HCT116 (cell line): ENCODE results near the gene TBC1D8. TPM values are rescaled to one million over a fixed set of nuclear protein-coding genes. Genes with fewer than 3 reads are reported as not detected.

Experiments used
- ATAC-seq: fragments of 200-7000 bp; cut with Tn5 transposase; 2 replicates; pipeline ENCODE4 v1.9.1; 2020; ENCODE audit warnings: mild to moderate bottlenecking, moderate library complexity
- BruUV-seq: library from RNA; stranded (reverse); fragments of 400-500 nt; replicated peaks from 2 replicates; lab custom pipeline; 2021; lab: Mats Ljungman, UMichigan
- CTCF ChIA-PET: fragments of 300-600 bp; sonication (Branson Sonifier 250); formaldehyde crosslinking; loops from one replicate; lab custom pipeline; 2021; ENCODE audit warnings: antibody characterized with exemption; lab: Charles Lee
- POLR2A ChIA-PET: fragments of 300-600, 350-600 bp; sonication (Branson Sonifier 250); formaldehyde crosslinking; loops from one replicate; lab custom pipeline; 2021; ENCODE audit warnings: antibody characterized with exemption; lab: Charles Lee
- RAD21 ChIA-PET, 2 experiments: fragments of 300-600 bp; sonication (Branson Sonifier 250); formaldehyde crosslinking; loops; one replicate each; lab custom pipeline; 2023; ENCODE audit warnings: low total read pairs in 2 of 2; ENCODE audit not compliant: uncharacterized antibody in 2 of 2, unreplicated experiment in 2 of 2, low non-redundant PET in 1 of 2; lab: Charles Lee
- DNase-seq: peaks from one replicate; pipeline ENCODE4 v3.0.0-alpha.2; 2010; ENCODE audit warnings: low read depth, low spot score
- H2AFZ ChIP-seq: fragments of 200-600 bp; shearing (Covaris generic), sonication (generic); 2 replicates; pipeline ENCODE4 v1.6.1; 2017; ENCODE audit warnings: low read depth, mixed run types, mixed read lengths, antibody characterized with exemption, low read length; ENCODE audit not compliant: poor library complexity, severe bottlenecking
- H3K27ac ChIP-seq: 2 replicates; pipeline ENCODE4 v1.5.1; 2012; ENCODE audit warnings: low read depth, low read length
- H3K27me3 ChIP-seq: fragments of 200-600 bp; sonication (generic); 2 replicates; pipeline ENCODE4 v1.6.1; 2016; ENCODE audit warnings: mixed run types, low read length, mixed read lengths; ENCODE audit not compliant: insufficient read depth
- H3K36me3 ChIP-seq, 2 experiments: fragments of 200-500 bp in 1 of 2; fragments of 200-600 bp in 1 of 2; sonication (Bioruptor generic) in 1 of 2; sonication (generic) in 1 of 2; 2 replicates each; pipeline versions ENCODE4 v1.5.1 to v1.6.1; 2014 to 2016; ENCODE audit warnings: low read length in 2 of 2, inconsistent platforms in 1 of 2, mixed read lengths in 1 of 2, mixed run types in 1 of 2; ENCODE audit not compliant: insufficient read depth in 2 of 2, control insufficient read depth in 1 of 2
- H3K4me1 ChIP-seq, 2 experiments: fragments of 200-600 bp in 1 of 2; sonication (generic) in 1 of 2; 2 replicates each; pipeline versions ENCODE4 v1.5.1 to v1.6.1; 2012 to 2017; ENCODE audit warnings: low read length in 2 of 2, inconsistent platforms in 1 of 2, mild to moderate bottlenecking in 1 of 2, mixed read lengths in 1 of 2, mixed run types in 1 of 2, moderate library complexity in 1 of 2; ENCODE audit not compliant: insufficient read depth in 2 of 2, control insufficient read depth in 1 of 2
- H3K4me2 ChIP-seq: fragments of 200-600 bp; sonication (generic); 2 replicates; pipeline ENCODE4 v1.6.1; 2017; ENCODE audit warnings: mixed run types, low read length, mixed read lengths
- H3K4me3 ChIP-seq, 2 experiments: fragments of 200-600 bp in 1 of 2; sonication (generic) in 1 of 2; replicated peaks in 1 of 2; 2 replicates each; pipeline ENCODE4 v1.5.1; 2011 to 2016; ENCODE audit warnings: low read length in 2 of 2, control low read depth in 1 of 2, low read depth in 1 of 2, mild to moderate bottlenecking in 1 of 2, mixed read lengths in 1 of 2, mixed run types in 1 of 2
- H3K79me2 ChIP-seq: fragments of 200-600 bp; sonication (generic); 2 replicates; pipeline ENCODE4 v1.6.1; 2017; ENCODE audit warnings: mild to moderate bottlenecking, mixed run types, low read length, moderate library complexity, mixed read lengths; ENCODE audit not compliant: insufficient read depth
- H3K9ac ChIP-seq: fragments of 200-600 bp; sonication (generic); 2 replicates; pipeline ENCODE4 v1.6.1; 2016; ENCODE audit warnings: low read length, mixed read lengths
- H3K9me2 ChIP-seq: fragments of 200-600 bp; sonication (generic), shearing (Covaris generic); 2 replicates; pipeline ENCODE4 v1.6.1; 2017; ENCODE audit warnings: mixed run types, mild to moderate bottlenecking, moderate library complexity; ENCODE audit not compliant: insufficient read depth
- H3K9me3 ChIP-seq, 2 experiments: fragments of 200-500 bp in 1 of 2; fragments of 200-600 bp in 1 of 2; sonication (Bioruptor generic) in 1 of 2; sonication (generic) in 1 of 2; 2 replicates each; pipeline ENCODE4 v1.6.1; 2014 to 2017; ENCODE audit warnings: low read length in 2 of 2, mixed read lengths in 2 of 2, inconsistent platforms in 1 of 2, low read depth in 1 of 2, mild to moderate bottlenecking in 1 of 2, mixed run types in 1 of 2, moderate library complexity in 1 of 2; ENCODE audit not compliant: control insufficient read depth in 1 of 2, insufficient read depth in 1 of 2
- H4K20me1 ChIP-seq: fragments of 200-600 bp; sonication (generic), shearing (Covaris generic); 2 replicates; pipeline ENCODE4 v1.6.1; 2017; ENCODE audit warnings: mixed run types, mild to moderate bottlenecking, moderate library complexity; ENCODE audit not compliant: insufficient read depth
- CEBPB ChIP-seq: IDR thresholded peaks from 2 replicates; pipeline ENCODE4 v1.6.1; 2012; ENCODE audit warnings: low read depth
- ELF1 ChIP-seq: IDR thresholded peaks from 2 replicates; pipeline ENCODE4 v1.6.1; 2012; ENCODE audit warnings: low read depth, borderline replicate concordance
- EZH2 ChIP-seq: fragments of 200-600 bp; sonication (generic); IDR thresholded peaks from 2 replicates; pipeline ENCODE4 v1.6.1; 2017; ENCODE audit warnings: antibody characterized with exemption, mixed run types
- JUND ChIP-seq: IDR thresholded peaks from 2 replicates; pipeline ENCODE4 v1.6.1; 2012
- POLR2A ChIP-seq: IDR thresholded peaks from 2 replicates; pipeline ENCODE4 v1.7.0; 2011; ENCODE audit warnings: borderline replicate concordance; ENCODE audit not compliant: insufficient read depth, insufficient read length; ENCODE audit errors: extremely low read depth
- POLR2AphosphoS5 ChIP-seq: IDR thresholded peaks from 2 replicates; pipeline ENCODE4 v1.6.1; 2011; ENCODE audit warnings: mild to moderate bottlenecking, low read depth, low read length, moderate library complexity
- RAD21 ChIP-seq: IDR thresholded peaks from 2 replicates; pipeline ENCODE4 v1.6.1; 2012; ENCODE audit warnings: low read depth, mild to moderate bottlenecking
- SRF ChIP-seq: IDR thresholded peaks from 2 replicates; pipeline ENCODE4 v1.6.1; 2012; ENCODE audit warnings: low read depth
- TCF7L2 ChIP-seq: IDR thresholded peaks from 2 replicates; pipeline ENCODE4 v1.7.0; 2011; ENCODE audit warnings: borderline replicate concordance, inconsistent platforms; ENCODE audit not compliant: insufficient read depth, insufficient read length; ENCODE audit errors: extremely low read depth
- YY1 ChIP-seq: IDR thresholded peaks from 2 replicates; pipeline ENCODE4 v1.6.1; 2011; ENCODE audit warnings: low read length, low read depth, moderate library complexity, mild to moderate bottlenecking; ENCODE audit not compliant: insufficient replicate concordance; ENCODE audit errors: extremely low read depth
- ZNF274 ChIP-seq: fragments of 200-500 bp; sonication (Bioruptor generic); IDR thresholded peaks from 2 replicates; pipeline ENCODE4 v1.6.1; 2014; ENCODE audit warnings: mild to moderate bottlenecking, low read depth, low read length, inconsistent platforms
- intact Hi-C: fragments of 100-400 bp; cut with micrococcal nuclease; formaldehyde crosslinking; loops from 2 replicates; pipeline ENCODE4 v1.10.0; 2022
- total RNA-seq: library from RNA; stranded (reverse); gene quantifications from one replicate; pipeline ENCODE4 v1.2.1, GENCODE V29; 2021; ENCODE audit not compliant: unreplicated experiment
- TF ChIP-seq, protein P1 (sequence below): IDR thresholded peaks from 2 replicates; pipeline ENCODE4 v1.6.1; 2012; ENCODE audit warnings: low read depth
- TF ChIP-seq, protein P2 (sequence below), 3 experiments: fragments of 200-600 bp in 1 of 3; sonication (generic) in 1 of 3; IDR thresholded peaks in 2 of 3; conservative IDR thresholded peaks in 1 of 3; 2 replicates each; pipeline ENCODE4 v1.5.1; 2012 to 2017; ENCODE audit warnings: low read depth in 2 of 3, low read length in 2 of 3, antibody characterized with exemption in 1 of 3, borderline replicate concordance in 1 of 3, control low read depth in 1 of 3, mild to moderate bottlenecking in 1 of 3, mixed read lengths in 1 of 3, mixed run types in 1 of 3, moderate library complexity in 1 of 3; ENCODE audit not compliant: insufficient read depth in 1 of 3
- TF ChIP-seq, protein P3 (sequence below): IDR thresholded peaks from 2 replicates; pipeline ENCODE4 v1.6.1; 2012
- TF ChIP-seq, protein P4 (sequence below): IDR thresholded peaks from 2 replicates; pipeline ENCODE4 v1.6.1; 2012

The TBC1D8 gene
- total RNA-seq, 1 experiment from 2014 or later, result 44.0 TPM

DNA sequence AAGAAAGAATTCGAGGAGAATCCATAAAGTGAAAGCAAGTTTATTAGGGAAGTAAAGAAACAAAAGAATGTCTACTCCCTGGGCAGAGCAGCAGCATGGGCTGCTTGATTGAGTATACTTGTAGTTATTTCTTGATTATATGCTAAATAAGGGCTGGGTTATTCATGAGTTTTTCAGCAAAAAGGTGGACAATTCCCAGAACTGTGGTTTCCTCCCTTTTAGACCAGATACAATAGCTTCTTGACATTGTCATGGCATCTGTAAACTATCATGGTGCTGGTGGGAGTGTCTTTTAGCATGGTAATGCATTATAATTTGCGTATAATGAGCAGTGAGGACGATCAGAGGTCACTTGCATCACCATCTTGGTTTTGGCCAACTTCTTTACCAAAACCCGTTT is 25.6 kb upstream of the TBC1D8 start:
- ChIA-PET POLR2A (no interaction called here), CTCF (no interaction called here)
- no peak for DNase-seq
- TF ChIP-seq CEBPB, result no peak
- TF ChIP-seq, all 23 proteins: peak for 0
- ATAC-seq, result no peak
- Histone ChIP-seq H3K9me3 (peaks cover 3 to 4% of the 10 kb centered on the region in 2 experiments; a peak in 1 of 4 replicates), H3K9ac (no peak overlapping the region), H3K4me1 (no peaks in the 10 kb centered on the region), H3K36me3 (0 out of 4 replicates have a peak, but pooled peaks cover 0 to 2% of the 10 kb centered on the region in 2 experiments), H3K27ac (no peak overlapping the region), H3K79me2 (no peaks in the 10 kb centered on the region), H4K20me1 (no peaks in the 10 kb centered on the region), H3K27me3 (no peaks in the 10 kb centered on the region), H3K4me3 (no peak overlapping the region), H3K4me2 (no peak overlapping the region), H3K9me2 (no peaks in the 10 kb centered on the region), H2AFZ (no peak overlapping the region)
- intact Hi-C loops, result no loop called here
- RAD21 ChIA-PET, result no interaction called here
- no TSS peak for BruUV-seq

DNA sequence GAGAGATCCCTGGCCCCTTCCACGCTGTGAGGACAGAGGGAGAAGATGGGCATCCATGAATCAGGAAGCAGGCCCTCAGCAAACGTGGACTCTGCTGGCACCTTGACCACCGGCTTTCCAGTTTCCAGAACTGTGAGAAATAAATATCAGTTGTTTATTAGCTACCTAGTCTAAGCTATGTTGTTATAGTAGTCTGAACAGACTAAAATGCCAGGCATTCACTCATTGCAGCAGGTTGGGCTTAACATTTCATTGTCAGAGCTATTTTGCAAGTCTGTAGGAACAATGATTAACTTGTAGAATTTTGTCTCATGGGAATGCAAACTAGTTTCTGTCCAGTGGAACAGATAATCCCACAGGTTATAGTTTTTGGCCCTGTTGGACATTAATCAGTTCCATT is 24.8 kb upstream of the TBC1D8 start:
- no peak for ATAC-seq
- peaks cover 3 to 4% of the 10 kb centered on the region in 2 experiments; a peak in 1 of 4 replicates for H3K9me3 ChIP-seq
- H2AFZ ChIP-seq, result no peak overlapping the region
- POLR2A ChIA-PET, result no interaction called here
- H3K27ac ChIP-seq, result no peak overlapping the region
- no peak overlapping the region for H3K4me3 ChIP-seq
- no peak for TF ChIP-seq CEBPB
- no peak for TF ChIP-seq POLR2AphosphoS5
- TF ChIP-seq POLR2A, result no peak
- TF ChIP-seq JUND, result no peak
- TF ChIP-seq RAD21, result no peak
- TF ChIP-seq TCF7L2, result no peak
- TF ChIP-seq, protein P1, sequence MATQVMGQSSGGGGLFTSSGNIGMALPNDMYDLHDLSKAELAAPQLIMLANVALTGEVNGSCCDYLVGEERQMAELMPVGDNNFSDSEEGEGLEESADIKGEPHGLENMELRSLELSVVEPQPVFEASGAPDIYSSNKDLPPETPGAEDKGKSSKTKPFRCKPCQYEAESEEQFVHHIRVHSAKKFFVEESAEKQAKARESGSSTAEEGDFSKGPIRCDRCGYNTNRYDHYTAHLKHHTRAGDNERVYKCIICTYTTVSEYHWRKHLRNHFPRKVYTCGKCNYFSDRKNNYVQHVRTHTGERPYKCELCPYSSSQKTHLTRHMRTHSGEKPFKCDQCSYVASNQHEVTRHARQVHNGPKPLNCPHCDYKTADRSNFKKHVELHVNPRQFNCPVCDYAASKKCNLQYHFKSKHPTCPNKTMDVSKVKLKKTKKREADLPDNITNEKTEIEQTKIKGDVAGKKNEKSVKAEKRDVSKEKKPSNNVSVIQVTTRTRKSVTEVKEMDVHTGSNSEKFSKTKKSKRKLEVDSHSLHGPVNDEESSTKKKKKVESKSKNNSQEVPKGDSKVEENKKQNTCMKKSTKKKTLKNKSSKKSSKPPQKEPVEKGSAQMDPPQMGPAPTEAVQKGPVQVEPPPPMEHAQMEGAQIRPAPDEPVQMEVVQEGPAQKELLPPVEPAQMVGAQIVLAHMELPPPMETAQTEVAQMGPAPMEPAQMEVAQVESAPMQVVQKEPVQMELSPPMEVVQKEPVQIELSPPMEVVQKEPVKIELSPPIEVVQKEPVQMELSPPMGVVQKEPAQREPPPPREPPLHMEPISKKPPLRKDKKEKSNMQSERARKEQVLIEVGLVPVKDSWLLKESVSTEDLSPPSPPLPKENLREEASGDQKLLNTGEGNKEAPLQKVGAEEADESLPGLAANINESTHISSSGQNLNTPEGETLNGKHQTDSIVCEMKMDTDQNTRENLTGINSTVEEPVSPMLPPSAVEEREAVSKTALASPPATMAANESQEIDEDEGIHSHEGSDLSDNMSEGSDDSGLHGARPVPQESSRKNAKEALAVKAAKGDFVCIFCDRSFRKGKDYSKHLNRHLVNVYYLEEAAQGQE, result no peak
- TF ChIP-seq ZNF274, result no peak
- no peak for TF ChIP-seq EZH2
- TF ChIP-seq, protein P2, sequence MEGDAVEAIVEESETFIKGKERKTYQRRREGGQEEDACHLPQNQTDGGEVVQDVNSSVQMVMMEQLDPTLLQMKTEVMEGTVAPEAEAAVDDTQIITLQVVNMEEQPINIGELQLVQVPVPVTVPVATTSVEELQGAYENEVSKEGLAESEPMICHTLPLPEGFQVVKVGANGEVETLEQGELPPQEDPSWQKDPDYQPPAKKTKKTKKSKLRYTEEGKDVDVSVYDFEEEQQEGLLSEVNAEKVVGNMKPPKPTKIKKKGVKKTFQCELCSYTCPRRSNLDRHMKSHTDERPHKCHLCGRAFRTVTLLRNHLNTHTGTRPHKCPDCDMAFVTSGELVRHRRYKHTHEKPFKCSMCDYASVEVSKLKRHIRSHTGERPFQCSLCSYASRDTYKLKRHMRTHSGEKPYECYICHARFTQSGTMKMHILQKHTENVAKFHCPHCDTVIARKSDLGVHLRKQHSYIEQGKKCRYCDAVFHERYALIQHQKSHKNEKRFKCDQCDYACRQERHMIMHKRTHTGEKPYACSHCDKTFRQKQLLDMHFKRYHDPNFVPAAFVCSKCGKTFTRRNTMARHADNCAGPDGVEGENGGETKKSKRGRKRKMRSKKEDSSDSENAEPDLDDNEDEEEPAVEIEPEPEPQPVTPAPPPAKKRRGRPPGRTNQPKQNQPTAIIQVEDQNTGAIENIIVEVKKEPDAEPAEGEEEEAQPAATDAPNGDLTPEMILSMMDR (IDR thresholded peaks at IDR 0.05 in 2 of 3, conservative IDR thresholded peaks at IDR 0.05 in 1 of 3; ENCODE audit: borderline replicate concordance in 1 of 3, insufficient read depth in 1 of 3, low read depth in 2 of 3, low read length in 2 of 3), result no peak
- TF ChIP-seq, protein P3, sequence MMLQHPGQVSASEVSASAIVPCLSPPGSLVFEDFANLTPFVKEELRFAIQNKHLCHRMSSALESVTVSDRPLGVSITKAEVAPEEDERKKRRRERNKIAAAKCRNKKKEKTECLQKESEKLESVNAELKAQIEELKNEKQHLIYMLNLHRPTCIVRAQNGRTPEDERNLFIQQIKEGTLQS, result no peak
- TF ChIP-seq SRF, result no peak
- TF ChIP-seq ELF1, result no peak
- TF ChIP-seq YY1, result no peak
- TF ChIP-seq, protein P4, sequence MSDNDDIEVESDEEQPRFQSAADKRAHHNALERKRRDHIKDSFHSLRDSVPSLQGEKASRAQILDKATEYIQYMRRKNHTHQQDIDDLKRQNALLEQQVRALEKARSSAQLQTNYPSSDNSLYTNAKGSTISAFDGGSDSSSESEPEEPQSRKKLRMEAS, result no peak
- TF ChIP-seq, all 23 proteins: peak for 0
- no peaks in the 10 kb centered on the region for H4K20me1 ChIP-seq
- H3K36me3 ChIP-seq, result 0 out of 4 replicates have a peak, but pooled peaks cover 0 to 3% of the 10 kb centered on the region in 2 experiments
- ChIA-PET RAD21 (no interaction called here), CTCF (interaction anchor here (1.1 kb wide), 1 partner anchor 12 kb away, joined by 3 read pairs; no protein-coding TSS in a partner anchor)
- no TSS peak for BruUV-seq
- H3K9ac ChIP-seq, result no peak overlapping the region
- H3K4me1 ChIP-seq, result no peaks in the 10 kb centered on the region
- intact Hi-C loops, result no loop called here
- H3K79me2 ChIP-seq, result no peaks in the 10 kb centered on the region
- no peaks in the 10 kb centered on the region for H3K27me3 ChIP-seq
- no peak overlapping the region for H3K4me2 ChIP-seq
- no peak for DNase-seq
- no peaks in the 10 kb centered on the region for H3K9me2 ChIP-seq
